Effector memory CD8-positive, alpha-beta T cell (primary cell): ENCODE results near the gene SNX9.
"Not testable (repeated sequence)": the region's sequence is repeated elsewhere in the genome, so short reads cannot be mapped to it uniquely, and the experiment has no call there.

Source experiments
- ATAC-seq: fragments of 150-1000 bp; cut with Tn5 transposase; replicated peaks from 2 replicates; pipeline ENCODE4 v1.10.0; 2021; ENCODE audit warnings: mild to moderate bottlenecking, moderate library complexity
- DNase-seq, 3 experiments: peaks; one replicate each; pipeline ENCODE4 v3.0.0; 2021
- H3K27ac Mint-ChIP-seq, 2 donors: one replicate each; pipeline ENCODE4 v1.8.0; 2022; ENCODE audit warnings: mild to moderate bottlenecking in 2 of 2, mixed read lengths in 2 of 2, moderate library complexity in 2 of 2
- H3K27me3 Mint-ChIP-seq, 2 donors: one replicate each; pipeline ENCODE4 v1.8.0; 2022; ENCODE audit warnings: mixed read lengths in 2 of 2
- H3K36me3 Mint-ChIP-seq: one replicate; pipeline ENCODE4 v1.8.0; 2022; ENCODE audit warnings: mild to moderate bottlenecking, moderate library complexity, mixed read lengths; ENCODE audit not compliant: insufficient read depth
- H3K4me1 Mint-ChIP-seq, 2 donors: one replicate each; pipeline ENCODE4 v1.8.0; 2022; ENCODE audit warnings: low read depth in 2 of 2, mixed read lengths in 2 of 2
- H3K4me3 Mint-ChIP-seq, 2 donors: one replicate each; pipeline ENCODE4 v1.8.0; 2022; ENCODE audit warnings: mild to moderate bottlenecking in 2 of 2, mixed read lengths in 2 of 2, moderate library complexity in 2 of 2
- H3K9me3 Mint-ChIP-seq, 2 donors: one replicate each; pipeline ENCODE4 v1.8.0; 2022; ENCODE audit warnings: mixed read lengths in 2 of 2

SNX9 gene

DNA sequence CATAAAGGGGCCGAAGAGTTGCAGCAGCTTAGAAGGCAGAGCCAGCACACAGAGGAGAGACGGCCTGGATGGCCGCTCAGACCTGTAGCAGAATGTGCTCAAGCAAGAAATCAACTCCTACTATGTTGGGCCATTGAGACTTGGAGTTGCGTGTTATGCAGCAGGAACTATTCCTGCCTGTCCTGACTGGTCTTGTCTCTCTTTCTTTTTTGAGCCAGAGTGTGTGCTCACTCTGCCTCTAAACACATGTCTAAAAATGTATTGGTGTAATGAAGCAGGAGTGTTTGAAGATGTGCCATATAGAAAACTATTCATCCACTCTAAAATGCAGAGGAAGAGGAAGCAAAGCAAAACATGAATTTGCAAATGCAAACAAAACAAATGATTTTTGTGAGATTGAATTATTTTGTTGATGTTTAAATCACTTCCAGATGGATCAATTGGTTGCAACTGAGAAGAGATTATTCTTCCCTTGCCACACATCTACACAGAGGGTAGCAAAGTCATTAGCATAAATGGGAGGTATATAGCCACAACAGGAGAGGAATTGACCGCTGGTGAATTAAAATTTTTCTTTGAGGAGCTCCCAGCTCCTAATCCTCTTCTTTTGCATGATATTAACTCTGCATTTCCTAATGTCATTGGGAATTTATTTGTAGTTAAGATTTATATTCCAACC is 138.2 kb downstream of the SNX9 start:
- DNase-seq (no peak), ATAC-seq (no peak)
- Mint-ChIP-seq H3K27me3 (peaks cover 9 to 16% of the 10 kb centered on the region in 2 donors), H3K4me3 (no peak overlapping the region), H3K36me3 (no peaks in the 10 kb centered on the region), H3K4me1 (peaks cover 0 to 4% of the 10 kb centered on the region in 2 donors), H3K27ac (no peak overlapping the region), H3K9me3 (peaks cover 6 to 19% of the 10 kb centered on the region in 2 donors)

- no peak for DNase-seq
- ATAC-seq: no peak
- peaks cover 6 to 19% of the 10 kb centered on the region in 2 donors for H3K9me3 Mint-ChIP-seq
- H3K27me3 Mint-ChIP-seq: peaks cover 9 to 16% of the 10 kb centered on the region in 2 donors
- no peak overlapping the region for H3K4me3 Mint-ChIP-seq
- peaks cover 0 to 4% of the 10 kb centered on the region in 2 donors for H3K4me1 Mint-ChIP-seq
- no peak overlapping the region for H3K27ac Mint-ChIP-seq
- no peaks in the 10 kb centered on the region for H3K36me3 Mint-ChIP-seq
These were observed 139.0 kb downstream of the SNX9 start for GRCh38 chr6:157961832-157962575.

GRCh38 chr6:157962601-157963302 is 139.7 kb downstream of the SNX9 start:
- H3K4me1 Mint-ChIP-seq: peaks cover 0 to 4% of the 10 kb centered on the region in 2 donors
- ATAC-seq (no peak), DNase-seq (no peak)
- peaks cover 9 to 16% of the 10 kb centered on the region in 2 donors for H3K27me3 Mint-ChIP-seq
- H3K36me3 Mint-ChIP-seq: no peaks in the 10 kb centered on the region
- no peak overlapping the region for H3K27ac Mint-ChIP-seq
- no peak overlapping the region for H3K4me3 Mint-ChIP-seq
- H3K9me3 Mint-ChIP-seq: peaks cover 6 to 19% of the 10 kb centered on the region in 2 donors

DNA sequence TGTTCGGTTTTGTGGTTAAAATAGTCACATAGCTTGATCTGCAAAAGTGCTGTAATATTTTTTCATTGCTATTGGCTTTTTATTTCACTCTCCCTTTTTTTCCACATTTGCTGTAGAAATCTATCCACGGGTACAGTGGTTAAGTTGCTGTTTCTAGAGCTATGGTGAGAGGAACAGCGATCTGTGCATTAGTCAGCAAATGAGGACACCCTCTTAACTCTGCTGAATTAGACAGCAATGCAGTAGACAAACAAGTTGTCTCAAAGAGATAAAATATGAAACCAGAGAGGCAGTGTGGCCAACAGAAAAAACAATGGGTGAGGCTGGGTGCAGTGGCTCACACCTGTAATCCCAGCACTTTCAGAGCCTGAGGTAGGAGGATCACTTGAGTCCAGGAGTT is 141.1 kb downstream of the SNX9 start:
- no peak for DNase-seq
- no peak for ATAC-seq
- Mint-ChIP-seq H3K27ac (no peak overlapping the region), H3K4me3 (no peak overlapping the region), H3K27me3 (peaks cover 9 to 16% of the 10 kb centered on the region in 2 donors), H3K4me1 (peaks cover 0 to 4% of the 10 kb centered on the region in 2 donors), H3K36me3 (no peaks in the 10 kb centered on the region), H3K9me3 (peaks cover 3 to 11% of the 10 kb centered on the region in 2 donors)

DNA sequence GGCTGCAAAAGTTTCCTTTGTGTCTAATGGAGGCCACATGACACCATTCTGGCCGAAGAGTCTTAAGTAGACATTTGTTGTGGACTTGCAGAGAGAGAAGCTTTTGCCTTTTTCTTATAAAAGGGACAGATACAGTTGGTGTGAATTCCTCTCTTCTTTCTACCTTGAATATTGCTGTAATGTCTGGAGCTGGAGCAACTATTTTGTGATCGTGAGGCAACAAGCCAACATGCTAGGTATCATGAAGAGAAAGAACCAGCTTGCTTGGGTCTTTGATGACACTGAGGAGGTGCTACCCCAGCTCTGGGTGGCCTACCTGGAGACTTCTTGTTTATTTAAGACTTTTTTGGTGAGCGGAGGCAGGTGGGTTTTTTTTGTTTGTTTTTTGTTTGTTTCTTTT is 142.3 kb downstream of the SNX9 start:
- H3K36me3 Mint-ChIP-seq: no peaks in the 10 kb centered on the region
- ATAC-seq (no peak), DNase-seq (no peak)
- H3K4me3 Mint-ChIP-seq: no peak overlapping the region
- peaks cover 9 to 17% of the 10 kb centered on the region in 2 donors for H3K27me3 Mint-ChIP-seq
- no peaks in the 10 kb centered on the region for H3K9me3 Mint-ChIP-seq
- no peak overlapping the region for H3K27ac Mint-ChIP-seq
- H3K4me1 Mint-ChIP-seq: peaks cover 0 to 4% of the 10 kb centered on the region in 2 donors

DNA sequence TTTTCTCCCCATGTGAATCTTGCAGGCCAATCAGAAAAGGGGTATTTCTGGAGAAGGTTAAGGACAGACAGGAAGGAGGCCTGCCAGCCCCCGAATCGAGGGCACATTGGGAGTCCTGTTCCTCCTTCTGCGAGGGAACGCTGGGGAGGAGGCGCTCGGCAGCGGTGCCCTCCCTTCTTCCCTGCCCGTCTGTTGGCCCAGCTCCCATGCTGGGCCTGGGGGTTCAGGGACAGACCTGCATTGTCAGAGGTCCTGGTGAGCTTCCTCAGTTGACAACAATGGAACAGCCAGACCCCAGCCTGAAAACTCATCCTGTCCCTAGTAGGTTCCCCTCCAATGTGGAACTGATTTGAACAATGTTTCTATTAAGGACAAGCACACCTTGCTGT is 143.5 kb downstream of the SNX9 start:
- Mint-ChIP-seq H3K36me3 (no peaks in the 10 kb centered on the region), H3K9me3 (no peaks in the 10 kb centered on the region), H3K27ac (no peak overlapping the region), H3K4me1 (peaks cover 0 to 4% of the 10 kb centered on the region in 2 donors), H3K4me3 (no peak overlapping the region), H3K27me3 (peaks cover 15 to 16% of the 10 kb centered on the region in 2 donors)
- ATAC-seq (no peak), DNase-seq (no peak)

DNA sequence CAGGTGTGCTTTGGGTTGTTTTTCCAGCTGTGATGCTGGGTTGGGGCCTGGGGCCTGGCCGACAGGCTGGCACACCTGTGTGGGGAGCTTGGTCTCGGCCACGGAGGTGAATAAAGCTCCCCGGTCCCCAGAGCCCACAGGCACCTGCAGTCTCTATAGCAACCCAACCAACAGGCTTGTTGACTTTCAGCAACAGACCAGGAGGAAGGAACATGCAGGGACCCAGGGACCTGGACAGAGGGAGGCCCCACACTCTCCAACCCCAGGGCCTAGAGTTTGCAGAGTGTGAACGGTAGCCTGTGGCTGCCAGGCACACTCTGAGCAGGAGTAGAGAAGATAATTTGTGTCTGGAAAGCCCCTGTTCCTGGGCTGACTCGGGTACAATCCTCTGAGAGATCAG is 144.0 kb downstream of the SNX9 start:
- ATAC-seq (no peak), DNase-seq (no peak)
- H3K27ac Mint-ChIP-seq: no peak overlapping the region
- peaks cover 0 to 4% of the 10 kb centered on the region in 2 donors for H3K4me1 Mint-ChIP-seq
- H3K4me3 Mint-ChIP-seq: no peak overlapping the region
- H3K36me3 Mint-ChIP-seq: no peaks in the 10 kb centered on the region
- no peaks in the 10 kb centered on the region for H3K9me3 Mint-ChIP-seq
- H3K27me3 Mint-ChIP-seq: peaks cover 15 to 17% of the 10 kb centered on the region in 2 donors

DNA sequence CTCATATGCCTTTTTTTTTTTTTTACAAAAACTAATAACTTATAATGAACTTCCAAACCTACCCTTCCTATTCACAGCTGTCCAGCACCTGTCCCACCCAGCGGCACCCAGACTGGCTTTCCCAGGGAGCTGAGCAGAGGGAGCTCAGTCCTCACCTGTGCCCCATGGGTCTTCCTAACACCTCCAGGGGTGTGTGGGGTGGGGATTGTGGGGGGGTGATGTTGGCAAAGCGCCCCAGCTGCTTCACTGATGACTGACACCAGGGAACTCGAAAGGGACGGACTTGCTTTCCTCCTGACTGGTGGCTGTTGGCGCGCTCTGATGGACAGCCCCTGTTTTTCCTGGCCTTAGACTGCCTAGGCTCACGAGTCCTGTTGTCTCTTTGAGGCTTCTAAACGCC is 144.4 kb downstream of the SNX9 start:
- ATAC-seq: no peak
- H3K4me1 Mint-ChIP-seq: peaks cover 0 to 4% of the 10 kb centered on the region in 2 donors
- H3K36me3 Mint-ChIP-seq: no peaks in the 10 kb centered on the region
- H3K9me3 Mint-ChIP-seq: no peaks in the 10 kb centered on the region
- H3K27ac Mint-ChIP-seq: no peak overlapping the region
- H3K4me3 Mint-ChIP-seq: no peak overlapping the region
- peaks cover 15% of the 10 kb centered on the region in 2 donors for H3K27me3 Mint-ChIP-seq
- no peak for DNase-seq

DNA sequence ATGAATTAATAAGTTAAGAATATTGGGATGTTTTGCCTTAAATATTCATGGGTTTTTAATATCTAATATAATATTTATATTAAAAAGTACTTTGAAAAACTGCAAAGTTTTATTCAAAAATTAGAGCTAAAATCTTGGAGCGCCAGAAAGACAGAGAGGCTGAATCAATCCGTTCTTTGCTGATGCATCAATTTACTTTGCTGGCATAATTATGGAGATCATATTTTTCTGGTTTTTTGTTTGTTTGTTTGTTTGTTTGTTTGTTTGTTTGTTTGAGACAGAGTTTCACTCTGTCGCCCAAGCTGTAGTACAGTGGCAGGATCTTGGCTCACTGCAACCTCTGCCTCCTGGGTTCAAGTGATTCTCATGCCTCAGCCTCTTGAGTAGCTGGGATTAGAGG is 149.1 kb downstream of the SNX9 start:
- ATAC-seq, H3K36me3 Mint-ChIP-seq, H3K4me3 Mint-ChIP-seq, H3K9me3 Mint-ChIP-seq, DNase-seq, H3K27me3 Mint-ChIP-seq, H3K4me1 Mint-ChIP-seq, H3K27ac Mint-ChIP-seq: not testable (repeated sequence)

DNA sequence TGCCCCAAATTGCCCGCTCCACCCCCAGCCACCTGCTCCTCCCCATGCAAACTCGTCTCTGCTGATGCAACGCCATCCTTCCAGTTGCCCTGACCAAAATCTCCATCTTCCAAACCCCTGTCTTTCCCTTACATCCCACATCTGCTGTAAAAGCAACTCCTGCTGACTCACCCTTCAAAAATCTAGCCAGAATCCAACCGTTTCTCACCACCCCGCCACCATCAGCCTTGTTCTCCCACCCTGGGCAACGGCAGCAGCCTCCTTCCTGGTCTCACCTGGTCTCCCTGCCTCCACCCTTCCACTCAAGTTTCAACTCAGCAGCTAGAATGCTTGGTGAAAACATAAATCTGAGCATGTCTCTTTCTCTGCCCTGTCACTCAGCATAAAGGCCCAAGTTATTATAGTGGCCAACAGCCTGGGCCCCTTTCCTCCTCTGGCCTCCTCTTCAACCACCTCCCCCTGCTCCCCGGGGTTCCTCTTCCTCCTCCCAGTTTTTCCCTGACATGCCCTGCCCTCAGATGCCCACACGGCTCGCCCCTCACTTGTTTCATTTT is 151.4 kb downstream of the SNX9 start:
- DNase-seq (no peak), ATAC-seq (no peak)
- Mint-ChIP-seq H3K27ac (no peak overlapping the region), H3K4me3 (no peak overlapping the region), H3K36me3 (no peaks in the 10 kb centered on the region), H3K4me1 (no peaks in the 10 kb centered on the region), H3K27me3 (peaks cover 8% of the 10 kb centered on the region in 2 donors), H3K9me3 (no peaks in the 10 kb centered on the region)

DNA sequence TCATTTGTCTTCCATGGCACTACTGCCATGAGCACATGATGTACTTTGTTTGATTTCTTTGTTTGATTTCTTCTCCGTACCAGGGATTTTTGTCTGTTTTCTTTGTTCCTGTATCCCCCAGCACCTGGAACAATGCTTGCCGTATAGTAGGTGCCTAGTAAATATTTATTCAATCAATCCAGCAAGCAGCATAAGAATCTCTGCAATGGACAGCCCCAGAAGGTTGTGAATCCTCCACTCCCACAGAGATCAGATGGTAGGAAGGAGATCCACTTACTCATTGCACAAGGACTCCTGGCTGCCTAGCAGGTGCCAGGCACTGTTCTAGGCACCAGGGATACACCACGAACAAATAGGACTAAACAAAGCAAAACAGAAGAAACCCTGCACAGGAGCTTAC is 151.9 kb downstream of the SNX9 start:
- no peak for ATAC-seq
- Mint-ChIP-seq H3K27me3 (peaks cover 8% of the 10 kb centered on the region in 2 donors), H3K36me3 (no peaks in the 10 kb centered on the region), H3K4me1 (peaks cover 0 to 4% of the 10 kb centered on the region in 2 donors), H3K4me3 (no peak overlapping the region), H3K9me3 (no peaks in the 10 kb centered on the region), H3K27ac (no peak overlapping the region)
- DNase-seq: no peak

GRCh38 chr6:157975456-157975855 is 152.4 kb downstream of the SNX9 start:
- Mint-ChIP-seq H3K27me3 (peaks cover 6 to 8% of the 10 kb centered on the region in 2 donors), H3K9me3 (no peaks in the 10 kb centered on the region), H3K36me3 (no peaks in the 10 kb centered on the region), H3K4me3 (no peak overlapping the region), H3K4me1 (peaks cover 0 to 4% of the 10 kb centered on the region in 2 donors), H3K27ac (no peak overlapping the region)
- ATAC-seq (no peak), DNase-seq (no peak)

GRCh38 chr6:157976345-157977175 is 153.5 kb downstream of the SNX9 start:
- Mint-ChIP-seq H3K27me3 (peaks cover 0 to 2% of the 10 kb centered on the region in 2 donors), H3K27ac (no peak overlapping the region), H3K9me3 (no peaks in the 10 kb centered on the region), H3K36me3 (no peaks in the 10 kb centered on the region), H3K4me3 (no peak overlapping the region), H3K4me1 (peaks cover 0 to 4% of the 10 kb centered on the region in 2 donors)
- DNase-seq (no peak), ATAC-seq (no peak)
